ENCODE data around the gene TUBB2A.
"Not testable (repeated sequence)": the region's sequence is repeated elsewhere in the genome, so short reads cannot be mapped to it uniquely, and the experiment has no call there.

GRCh38 chr6:3171313-3172175 is 14.2 kb upstream of the TUBB2A start:
- TF ChIP-seq CTCF, POLR2A (IDR thresholded peaks at IDR 0.05): not testable (repeated sequence)
